GM21576 (cell line): ENCODE data around the gene GPR152.
"Not testable (repeated sequence)": the region's sequence is repeated elsewhere in the genome, so short reads cannot be mapped to it uniquely, and the experiment has no call there.

Experiments
- ATAC-seq: cut with Tn5 transposase; IDR thresholded peaks from one replicate; pipeline ENCODE4 v1.9.1; 2021; ENCODE audit warnings: mild to moderate bottlenecking, moderate library complexity; ENCODE audit not compliant: unreplicated experiment

Gene GPR152

DNA sequence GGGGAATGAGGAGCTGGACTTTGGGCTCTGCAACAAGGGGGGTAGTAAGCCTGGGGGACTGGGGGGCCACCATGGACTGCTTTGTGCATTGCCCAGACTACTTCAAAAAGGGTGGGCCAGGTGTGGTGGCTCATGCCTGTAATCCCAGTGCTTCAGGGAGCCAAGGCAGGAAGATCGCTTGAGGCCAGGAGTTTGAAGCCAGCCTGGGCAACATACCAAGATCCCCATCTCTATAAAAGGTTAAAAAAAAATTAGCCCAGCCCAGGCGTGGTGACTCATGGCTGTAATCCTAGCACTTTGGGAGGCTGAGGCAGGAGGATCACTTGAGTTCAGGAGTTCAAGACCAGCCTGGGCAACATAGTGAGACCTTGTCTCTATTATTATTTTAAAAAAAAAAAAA lies 13.0 kb upstream of the GPR152 start:
- ATAC-seq: not testable (repeated sequence)

DNA sequence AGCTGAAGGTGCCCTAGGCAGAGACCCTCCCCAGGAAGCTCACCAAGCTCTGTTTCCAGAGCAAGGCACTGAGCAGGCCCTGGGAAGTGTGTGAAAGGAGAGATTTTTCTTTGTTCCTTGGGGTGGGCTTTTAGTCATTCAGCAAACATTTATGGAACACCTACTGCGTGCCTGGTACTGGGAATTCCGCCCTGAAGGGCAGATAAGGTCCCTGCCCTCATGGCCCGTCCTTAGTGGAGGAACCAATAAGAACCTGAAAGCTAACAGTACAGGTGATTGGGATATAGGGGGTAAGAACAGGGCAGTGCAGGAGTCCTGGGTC lies 12.6 kb upstream of the GPR152 start:
- no peak for ATAC-seq

DNA sequence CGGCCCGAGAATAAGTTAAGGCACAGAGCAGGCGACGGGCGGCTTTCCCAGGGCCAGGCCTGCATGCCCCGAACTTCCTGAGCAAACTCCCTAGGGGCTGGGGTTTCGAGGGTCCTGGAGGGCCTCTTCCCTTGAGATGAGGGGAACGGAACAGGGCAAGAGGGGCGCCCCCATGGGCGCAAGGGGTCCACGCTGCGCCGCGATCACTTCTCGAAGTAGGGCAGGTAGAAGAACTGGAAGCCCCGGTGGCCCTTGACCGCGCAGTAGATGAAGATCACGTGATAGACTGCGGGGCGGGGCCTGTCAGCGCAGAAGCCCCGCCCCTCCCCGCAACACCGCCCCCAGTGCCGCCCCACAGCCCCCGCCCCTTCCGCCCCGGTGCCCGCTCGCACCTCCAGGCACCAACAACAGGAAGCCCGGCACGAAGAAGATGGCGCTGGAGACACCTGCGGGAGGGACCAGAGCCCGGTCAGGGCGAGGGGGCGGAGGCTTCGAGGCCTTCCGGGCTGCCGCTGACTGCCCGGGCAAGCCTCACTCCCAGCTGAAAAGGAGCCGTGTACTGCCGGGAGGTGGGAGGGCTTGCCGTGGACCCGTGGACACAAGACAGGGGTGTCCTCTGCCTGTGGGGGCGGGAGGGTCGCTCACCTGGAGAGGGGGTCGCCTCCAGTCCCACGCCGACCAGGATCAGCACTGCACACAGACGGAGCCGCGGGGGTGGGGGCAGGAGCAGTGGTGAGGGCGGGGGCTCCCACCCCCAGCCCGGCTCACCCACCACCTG lies 12.1 kb upstream of the GPR152 start:
- ATAC-seq: no peak

DNA sequence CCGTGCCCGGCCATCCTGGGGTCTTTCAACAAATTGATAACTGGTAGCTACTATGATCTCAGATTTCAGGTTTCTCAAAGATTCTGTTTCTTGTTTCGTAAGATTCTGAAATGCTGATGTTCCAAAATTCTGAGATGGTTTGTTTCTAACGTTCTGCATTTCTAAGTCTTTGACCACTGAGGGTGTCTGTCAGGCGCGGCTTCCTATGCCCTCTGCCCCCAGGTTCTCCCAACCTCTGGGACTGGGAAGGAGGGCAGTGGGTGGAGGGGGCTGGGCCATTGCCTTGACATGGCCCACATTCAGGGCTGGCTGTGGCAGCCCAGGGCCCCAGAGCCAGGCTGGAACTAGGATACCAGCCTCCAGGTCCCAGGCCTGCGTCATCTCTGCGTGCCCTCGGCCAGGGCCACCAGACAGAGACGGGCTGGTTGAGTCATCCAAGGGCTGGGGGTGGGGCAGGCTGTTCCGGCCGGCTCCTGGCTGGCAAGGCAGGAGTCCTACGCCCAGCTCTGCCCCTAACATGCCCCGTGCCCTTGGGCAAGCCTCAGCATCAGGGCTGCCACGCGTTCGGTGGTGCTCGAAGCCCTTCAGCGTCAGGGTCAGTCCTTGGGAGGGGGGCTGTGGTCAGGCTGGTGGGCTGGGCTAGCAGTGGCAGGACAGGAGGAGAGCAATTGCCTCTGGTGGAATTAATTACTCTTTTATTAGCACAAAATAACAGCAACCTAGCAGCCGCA lies 11.3 kb upstream of the GPR152 start:
- ATAC-seq: no peak

DNA sequence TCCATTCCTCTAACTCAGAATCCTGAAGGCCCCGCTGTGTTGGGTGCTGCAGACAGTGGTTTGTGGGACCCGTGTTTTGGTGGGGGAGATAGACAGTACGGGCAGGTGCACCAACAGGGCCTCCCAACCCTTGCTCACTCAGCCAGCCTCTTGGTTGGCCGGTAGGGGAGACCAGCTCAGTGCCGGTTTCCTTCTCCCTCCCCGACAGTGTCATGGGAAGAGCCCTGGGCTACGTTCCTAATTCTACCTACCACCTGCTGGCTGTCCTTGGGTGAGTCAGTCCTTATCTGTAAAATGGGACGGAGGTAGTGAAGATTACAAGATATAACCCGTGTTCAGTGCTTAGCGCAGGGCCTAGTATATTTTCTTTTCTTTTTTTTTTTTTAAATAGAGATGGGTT lies 10.7 kb upstream of the GPR152 start:
- ATAC-seq: no peak

DNA sequence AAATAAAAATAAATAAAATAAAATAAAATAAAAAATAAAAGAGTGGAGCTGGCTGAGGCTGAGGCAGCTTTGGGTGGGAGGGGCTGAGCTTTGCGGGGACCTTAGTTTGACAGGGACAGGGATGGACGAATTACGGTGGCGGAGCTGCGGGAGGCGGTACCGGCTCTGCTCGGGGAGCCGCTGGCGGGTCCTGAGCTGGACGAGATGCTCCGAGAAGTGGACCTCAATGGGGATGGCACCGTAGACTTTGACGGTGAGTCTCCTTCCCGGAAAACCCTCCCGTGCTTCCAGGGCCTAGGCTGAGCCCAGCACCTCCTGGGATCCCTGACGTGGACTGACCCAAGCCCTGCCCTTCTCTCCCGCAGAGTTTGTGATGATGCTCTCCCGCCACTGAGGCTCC lies 5.7 kb upstream of the GPR152 start:
- ATAC-seq: no peak

DNA sequence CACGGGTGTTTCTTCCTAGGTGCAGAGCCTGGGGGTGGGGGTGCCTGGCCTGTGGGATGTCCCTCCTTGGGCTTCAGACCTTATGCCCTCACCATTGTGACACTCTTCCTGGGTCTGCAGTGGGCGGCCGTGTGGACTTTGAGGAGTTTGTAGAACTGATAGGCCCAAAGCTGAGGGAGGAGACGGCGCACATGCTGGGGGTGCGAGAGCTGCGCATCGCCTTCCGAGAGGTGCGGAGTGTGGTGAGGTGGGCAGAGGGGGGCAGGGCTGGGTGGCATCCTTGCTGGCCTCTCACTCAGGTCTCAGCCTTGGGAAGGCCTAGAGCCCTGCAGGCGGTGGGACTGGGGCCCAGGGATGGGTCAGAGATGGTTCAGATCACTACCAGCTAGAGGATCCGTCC lies 4.9 kb upstream of the GPR152 start:
- ATAC-seq: no peak

DNA sequence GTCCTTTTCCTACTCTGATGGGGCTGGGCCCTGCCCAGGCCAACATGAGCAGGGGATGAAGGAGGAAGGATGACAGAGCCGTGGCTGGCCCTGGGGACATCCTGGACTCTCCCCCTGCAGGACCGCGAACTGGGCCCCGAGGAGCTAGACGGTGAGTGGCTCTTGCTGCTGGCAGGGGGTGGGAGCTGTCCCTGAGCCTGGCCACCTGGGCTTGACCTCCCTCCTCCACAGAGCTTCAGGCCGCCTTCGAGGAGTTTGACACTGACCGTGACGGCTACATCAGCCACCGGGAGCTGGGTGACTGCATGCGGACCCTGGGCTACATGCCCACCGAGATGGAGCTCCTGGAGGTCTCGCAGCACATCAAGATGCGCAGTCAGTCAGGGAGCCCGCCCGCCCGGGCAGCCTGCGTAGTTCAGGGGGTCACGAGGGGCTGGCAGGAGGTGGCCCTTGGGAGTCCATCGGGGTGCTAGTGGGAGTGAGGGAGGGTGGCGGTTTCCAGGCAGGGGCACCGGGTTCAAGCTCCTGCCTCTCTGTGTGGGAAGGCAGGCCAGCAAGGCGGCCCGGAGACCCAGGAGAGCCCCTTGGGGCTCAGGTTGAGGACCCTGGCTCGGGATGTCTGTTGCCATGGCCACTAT lies 3.7 kb upstream of the GPR152 start:
- ATAC-seq: no peak

DNA sequence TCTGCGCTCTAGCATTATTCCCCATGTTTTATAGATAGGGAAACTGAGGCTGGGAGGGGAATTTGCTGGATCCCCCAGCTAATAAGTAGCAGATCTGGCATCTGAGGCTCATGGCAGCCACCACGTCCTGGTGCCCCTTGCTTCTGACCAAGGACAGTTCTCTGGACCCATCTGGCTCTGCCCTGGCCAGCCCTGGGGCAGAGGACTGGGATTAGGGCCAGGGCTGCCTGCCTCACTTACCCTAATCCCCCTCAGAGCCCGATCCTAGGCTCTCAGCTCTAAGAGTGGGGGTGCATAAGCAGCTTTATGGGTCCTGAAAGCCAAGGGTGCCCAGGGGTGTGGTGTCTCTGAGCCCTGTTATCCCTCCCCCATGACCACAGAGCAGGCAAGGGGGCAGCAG lies 2.5 kb upstream of the GPR152 start, which contains the start of gene CABP4:
Gene CABP4 (plus strand): TSS at position 301 of the 400 bp plus-strand sequence. CDS start 70 bp downstream, at position 371.
- ATAC-seq: no peak

DNA sequence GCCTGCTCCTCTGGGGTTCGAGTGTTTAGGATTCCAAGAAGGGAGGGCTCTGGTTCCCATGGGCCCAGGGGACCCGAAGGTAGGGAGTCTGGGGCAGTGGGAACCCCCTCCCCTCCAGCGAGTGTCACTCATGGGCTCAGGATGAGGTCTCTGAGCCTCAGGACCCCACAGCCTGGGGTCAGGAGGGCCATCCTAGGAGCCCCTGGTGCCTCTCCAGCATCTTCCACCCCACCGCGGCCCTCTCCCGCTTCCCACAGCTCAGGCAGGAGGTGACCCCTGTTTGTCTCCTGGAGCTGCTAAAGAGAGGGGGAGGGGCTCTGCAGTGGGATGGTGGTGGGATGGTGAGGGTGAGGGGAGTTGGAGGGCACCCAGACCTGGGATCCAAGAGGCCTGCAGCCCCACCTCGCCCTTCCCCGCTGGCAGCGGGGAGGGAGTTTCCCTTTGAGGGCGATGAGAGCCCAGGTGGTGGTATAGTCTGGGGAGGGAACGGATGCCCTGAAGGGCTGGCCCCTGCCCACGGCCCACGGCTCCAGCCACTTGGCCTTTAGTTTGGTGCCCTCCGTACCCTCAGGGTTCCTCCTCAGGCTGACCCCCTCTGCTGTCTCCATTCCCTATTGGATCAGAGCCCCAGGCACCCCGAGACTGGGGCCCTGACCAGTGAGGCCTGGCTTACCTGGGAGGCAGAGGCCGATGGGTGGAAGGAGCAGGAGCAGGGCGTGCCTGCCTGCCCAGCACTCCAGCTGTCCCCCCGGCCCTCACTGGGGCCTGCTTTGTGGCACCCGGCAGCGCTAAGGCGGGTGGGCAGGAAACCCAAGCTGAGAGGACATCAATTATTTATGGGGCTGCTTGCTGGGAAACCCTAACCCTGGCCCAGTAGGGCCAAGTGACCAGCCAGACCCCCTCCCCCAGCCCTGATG lies 1.5 kb upstream of the GPR152 start:
- ATAC-seq: no peak

DNA sequence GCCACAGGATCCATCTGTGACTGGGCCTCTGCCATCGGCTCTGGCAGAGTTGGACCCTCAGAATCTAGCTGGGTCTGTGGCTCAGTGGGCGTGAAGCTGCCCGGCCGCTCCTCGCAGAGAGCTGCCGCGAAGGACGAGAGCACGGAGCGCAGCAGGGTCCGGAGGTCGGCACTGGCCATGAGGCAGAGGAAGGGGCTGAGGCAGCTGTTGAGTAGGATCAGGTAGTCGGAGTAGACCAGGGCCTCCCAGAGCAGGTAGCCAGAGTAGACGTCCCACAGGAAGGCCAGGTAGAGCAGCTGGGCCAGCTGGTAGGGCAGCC lies 912 bp downstream of the GPR152 start:
- no peak for ATAC-seq

DNA sequence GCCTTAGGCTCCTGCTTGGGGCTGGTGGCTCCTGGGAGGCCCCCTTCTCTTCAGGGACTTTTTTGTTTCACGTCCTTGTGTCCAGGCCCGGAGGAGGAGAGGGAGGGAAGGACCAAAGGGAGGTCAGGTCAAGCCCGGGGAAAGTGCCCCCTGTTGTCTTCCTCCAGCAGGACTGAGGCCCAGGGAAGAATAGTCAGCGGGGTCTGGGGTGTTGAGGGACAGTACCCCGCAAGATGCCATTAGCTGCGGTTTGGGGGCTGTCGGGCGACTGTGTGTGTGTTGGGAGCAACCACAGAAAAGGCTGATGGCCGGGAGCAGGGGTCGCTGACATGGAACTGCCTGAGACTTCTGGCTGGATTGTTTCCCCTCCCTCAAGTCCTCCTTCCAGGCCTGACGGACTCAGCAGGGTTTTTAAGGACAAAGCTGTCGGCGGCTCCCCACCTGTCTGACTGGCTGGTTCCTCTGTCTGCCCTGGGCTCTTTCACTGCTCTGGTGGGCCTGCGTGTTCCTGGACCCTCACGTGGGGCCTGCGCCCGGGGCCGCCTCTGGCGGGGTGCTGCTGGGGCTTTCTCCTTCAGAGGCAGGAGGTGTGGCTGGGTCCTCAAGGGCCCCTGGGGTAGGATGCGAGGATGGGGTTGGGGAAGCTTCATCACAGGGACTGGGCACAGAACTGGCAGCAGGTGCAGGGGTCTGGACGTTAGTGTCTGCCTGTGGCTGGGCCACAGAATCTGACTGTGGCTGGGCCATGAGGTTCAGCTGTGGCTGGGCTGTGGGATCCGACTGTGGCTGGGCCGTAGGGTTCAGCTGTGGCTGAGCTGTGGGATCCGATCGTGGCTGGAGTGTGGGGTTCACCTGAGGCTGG lies 1.5 kb downstream of the GPR152 start:
- ATAC-seq: no peak

DNA sequence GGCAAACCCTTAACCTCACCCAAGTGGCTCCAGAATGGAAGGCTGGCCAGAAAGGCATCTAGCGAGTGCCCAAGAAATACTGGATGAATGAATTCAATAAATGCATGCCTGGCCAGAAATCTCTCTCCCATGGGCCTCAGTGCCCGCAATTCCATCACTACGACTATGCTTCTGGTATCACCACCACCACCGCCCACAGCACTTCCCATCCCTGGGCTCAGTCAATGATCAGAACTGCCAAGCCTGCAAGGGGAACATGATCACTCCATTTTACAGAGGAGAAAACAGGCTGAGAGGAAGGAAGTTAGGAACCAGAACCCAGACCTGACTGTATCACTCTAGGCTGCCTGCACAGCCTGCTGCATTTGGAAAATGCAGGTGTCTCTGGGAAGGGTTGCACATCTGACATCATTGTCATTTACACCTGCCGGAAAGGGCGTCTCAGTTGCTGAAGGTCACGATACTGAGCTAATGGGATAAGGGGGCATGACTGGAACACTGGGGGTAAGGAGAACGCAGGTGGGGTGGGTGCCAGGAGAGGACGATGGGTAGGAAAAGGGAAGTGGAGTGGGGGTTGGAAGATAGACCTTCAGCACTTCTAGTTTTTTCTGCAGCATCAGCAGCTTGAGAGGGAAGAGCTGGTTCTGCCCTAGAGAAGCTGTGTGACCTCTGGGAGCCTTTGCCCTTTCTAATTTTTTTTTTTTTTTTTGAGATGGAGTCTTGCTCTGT lies 3.2 kb downstream of the GPR152 start:
- ATAC-seq: no peak

DNA sequence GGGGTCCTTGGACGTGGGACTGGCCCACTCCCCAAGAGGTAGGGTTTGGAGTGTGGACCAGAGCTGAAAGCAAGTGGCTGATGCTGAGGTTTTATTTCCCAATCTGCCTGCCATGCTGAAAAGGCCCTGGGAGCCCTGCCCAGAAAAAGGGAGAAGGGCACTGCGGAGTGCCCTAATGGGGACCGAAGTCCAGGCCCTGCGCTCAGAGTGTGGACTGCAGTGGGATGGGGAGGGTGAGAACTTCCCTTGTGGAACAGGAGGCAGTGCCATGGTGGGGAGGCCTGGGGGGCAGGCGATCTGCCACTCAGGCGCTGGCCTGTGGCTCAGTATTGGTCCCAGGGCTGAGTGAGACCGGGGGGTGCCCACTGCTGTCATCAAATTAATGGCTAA lies 4.3 kb downstream of the GPR152 start:
- ATAC-seq: no peak

DNA sequence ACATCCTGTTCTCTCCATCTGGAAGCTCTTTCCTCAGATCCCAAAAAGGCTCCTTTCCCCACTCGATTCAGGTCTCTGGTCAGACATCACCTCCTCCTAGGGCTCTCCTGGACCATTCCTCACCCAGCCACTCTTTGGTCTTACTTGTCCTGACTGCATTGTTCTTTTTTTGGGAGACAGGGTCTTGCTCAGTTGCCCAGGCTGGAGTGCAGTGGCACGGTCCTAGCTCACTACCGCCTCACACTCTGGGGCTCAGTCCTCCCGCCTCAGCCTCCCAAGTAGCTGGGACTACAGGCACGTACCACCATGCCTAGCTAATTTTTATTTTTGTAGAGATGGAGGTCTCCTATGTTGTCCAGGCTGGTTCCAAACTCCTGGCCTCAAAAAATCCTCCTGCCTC lies 7.0 kb downstream of the GPR152 start:
- ATAC-seq: no peak

DNA sequence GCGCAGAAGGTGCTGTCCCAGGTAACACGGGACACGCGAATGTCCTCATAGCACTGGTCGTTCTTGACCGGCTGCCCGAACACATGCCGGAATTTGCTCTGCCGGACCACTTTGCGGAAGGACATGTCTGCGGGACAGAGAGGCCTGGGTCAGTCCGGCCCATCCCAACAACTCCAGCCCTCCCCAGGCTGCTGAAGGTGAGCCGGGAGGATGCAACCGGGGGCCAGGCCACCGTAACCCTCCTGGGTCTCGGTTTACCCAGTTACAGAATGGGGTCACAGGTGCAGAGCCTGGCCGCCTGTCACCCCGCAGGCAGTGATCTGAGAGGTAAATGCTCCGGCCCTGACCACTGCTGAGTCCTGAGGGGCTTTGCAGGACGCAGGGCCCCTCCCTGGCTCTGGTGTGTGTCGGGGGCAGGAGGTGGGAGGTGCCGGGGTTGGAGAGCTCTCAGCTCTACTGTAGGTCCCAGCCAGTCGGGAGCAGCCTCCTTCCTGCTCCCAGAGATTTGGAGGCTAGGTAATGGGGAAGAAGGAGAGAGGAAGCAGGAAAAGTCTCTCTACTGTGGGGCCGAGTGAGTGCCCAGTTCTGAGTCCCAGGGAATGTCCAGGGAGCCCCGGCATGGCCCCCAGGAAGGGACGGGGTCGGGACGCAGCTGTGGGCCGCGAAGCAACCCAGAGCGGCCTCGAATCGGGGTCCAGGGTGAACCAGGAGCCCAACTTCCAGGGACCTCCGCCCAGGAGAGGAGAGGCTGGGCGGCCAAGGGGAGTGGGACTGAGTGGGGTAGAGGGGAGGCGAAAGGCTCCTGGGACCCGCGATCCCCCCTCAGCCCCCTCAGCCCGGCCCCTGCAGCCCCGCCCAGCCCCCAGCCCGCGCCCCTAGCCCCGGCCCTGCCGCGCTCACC lies 9.8 kb downstream of the GPR152 start:
- no peak for ATAC-seq

DNA sequence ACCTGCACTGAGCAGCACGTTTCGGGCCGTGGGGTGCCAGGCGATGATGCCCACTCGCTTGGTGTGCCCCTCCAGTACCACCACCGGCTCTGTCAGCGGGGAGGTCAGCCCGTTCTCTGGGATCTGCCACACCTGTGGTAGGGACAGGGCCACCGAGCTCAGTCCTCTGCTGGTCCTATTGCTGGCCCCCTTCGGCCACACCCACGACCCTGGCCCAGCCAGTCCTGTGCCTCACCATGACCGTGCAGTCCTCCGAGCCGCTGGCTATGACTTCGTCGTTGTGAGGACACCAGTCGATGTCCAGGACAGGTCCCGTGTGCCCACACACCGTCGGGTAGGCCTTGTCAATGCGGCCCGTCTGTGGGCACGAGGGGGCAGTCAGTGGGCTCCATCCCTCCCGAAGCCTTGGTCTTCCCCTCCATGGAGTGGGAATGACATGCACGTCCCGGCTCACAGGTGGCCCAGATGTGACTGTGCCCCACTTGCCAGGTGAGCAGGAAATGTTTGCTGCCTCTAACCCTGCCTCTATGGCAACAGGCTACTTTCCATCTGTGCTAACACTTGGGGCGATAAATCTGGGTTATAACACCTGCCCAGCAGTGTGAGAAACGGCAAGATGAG lies 10.7 kb downstream of the GPR152 start:
- no peak for ATAC-seq

DNA sequence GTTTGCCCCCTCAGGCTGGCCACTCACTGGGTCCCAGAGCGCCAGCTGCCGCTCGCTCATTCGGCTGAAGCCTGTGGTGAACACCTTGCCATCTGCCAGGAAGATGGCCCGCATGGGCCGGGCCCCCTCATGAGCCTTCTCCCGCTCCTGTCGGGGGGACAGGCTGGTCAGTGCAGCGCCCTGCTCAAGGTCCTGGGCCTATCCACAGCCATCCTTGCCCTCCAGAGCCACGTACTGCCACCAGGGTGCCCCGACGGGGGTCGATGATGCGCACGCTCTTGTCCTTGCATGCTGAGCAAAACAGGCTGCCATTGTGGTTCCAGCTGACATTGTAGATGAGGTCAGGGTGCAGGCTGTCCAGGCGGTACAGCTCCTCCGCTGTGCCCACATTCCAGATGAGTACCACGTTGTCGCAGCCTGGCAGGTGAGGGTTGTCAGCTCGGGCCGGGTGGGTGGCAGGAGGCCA lies 11.4 kb downstream of the GPR152 start:
- ATAC-seq: no peak
